Measurements from ENCODE around the gene HRK. TPM values are rescaled to one million over a fixed set of nuclear protein-coding genes. Genes with fewer than 3 reads are reported as not detected.

The HRK gene
- total RNA-seq, 2 donors from 2014 or later: 0.19 to 0.52 TPM

GRCh38 chr12:116880213-116880816 lies 926 bp downstream of the HRK start:
- no peak for DNase-seq
- peaks cover 12% of the 10 kb centered on the region for H3K4me1 ChIP-seq
- no peaks in the 10 kb centered on the region for H3K36me3 ChIP-seq
- intact Hi-C loops (cut with DNase I): no loop called here
- H3K27me3 ChIP-seq: peaks cover 52% of the 10 kb centered on the region
- no peak for TF ChIP-seq CTCF (IDR thresholded peaks at IDR 0.05)
- no peaks in the 10 kb centered on the region for H3K9me3 ChIP-seq
- no peak overlapping the region for H3K9ac ChIP-seq (ENCODE audit: low read depth in 2 of 2, low read length in 2 of 2)
- no peak overlapping the region for H3K27ac ChIP-seq
- H3K4me3 ChIP-seq: peak overlapping the region; percentile 13

GRCh38 chr12:116879509-116880212 lies 1.6 kb downstream of the HRK start:
- Histone ChIP-seq H3K36me3 (no peaks in the 10 kb centered on the region), H3K4me3 (peak overlapping the region; percentile 29), H3K27ac (no peak overlapping the region), H3K9me3 (no peaks in the 10 kb centered on the region), H3K4me1 (peaks cover 12% of the 10 kb centered on the region), H3K9ac (ENCODE audit: low read depth in 2 of 2, low read length in 2 of 2) (peak overlapping the region; percentile 12 to 15), H3K27me3 (peaks cover 52% of the 10 kb centered on the region)
- TF ChIP-seq CTCF (IDR thresholded peaks at IDR 0.05): no peak
- no peak for DNase-seq
- intact Hi-C loops (cut with DNase I): no loop called here

GRCh38 chr12:116878567-116879508 lies 2.4 kb downstream of the HRK start:
- no peak for TF ChIP-seq CTCF (IDR thresholded peaks at IDR 0.05)

GRCh38 chr12:116876151-116876869 lies 4.9 kb downstream of the HRK start:
- Histone ChIP-seq H3K36me3 (no peaks in the 10 kb centered on the region), H3K4me3 (no peak overlapping the region), H3K9me3 (no peaks in the 10 kb centered on the region), H3K4me1 (peaks cover 4% of the 10 kb centered on the region), H3K9ac (ENCODE audit: low read depth in 2 of 2, low read length in 2 of 2) (no peak overlapping the region), H3K27me3 (peaks cover 28% of the 10 kb centered on the region), H3K27ac (no peak overlapping the region)
- DNase-seq: no peak
- intact Hi-C loops (cut with DNase I): no loop called here
- no peak for TF ChIP-seq CTCF (IDR thresholded peaks at IDR 0.05)

More at GRCh38 chr12:116878567-116879508, 2.4 kb downstream of the HRK start:
- no peaks in the 10 kb centered on the region for H3K36me3 ChIP-seq
- peak; percentile 62 for DNase-seq
- peak overlapping the region; percentile 29 for H3K4me3 ChIP-seq
- H3K4me1 ChIP-seq: peaks cover 12% of the 10 kb centered on the region
- intact Hi-C loops (cut with DNase I): no loop called here
- H3K27me3 ChIP-seq: peaks cover 52% of the 10 kb centered on the region
- no peaks in the 10 kb centered on the region for H3K9me3 ChIP-seq
- H3K9ac ChIP-seq (ENCODE audit: low read depth in 2 of 2, low read length in 2 of 2): peak overlapping the region; percentile 12 to 15
- H3K27ac ChIP-seq: no peak overlapping the region
